Skin of body (tissue), 2 donors: ENCODE data around the gene SUN5. TPM values are rescaled to one million over a fixed set of nuclear protein-coding genes. Genes with fewer than 3 reads are reported as not detected.

Experiments
- DNase-seq: peaks from one replicate; lab custom pipeline; 2025; lab: John Stamatoyannopoulos, UW
- total RNA-seq: library from RNA; depleted of rRNA; stranded (reverse); fragments of >200 nt; gene quantifications from one replicate; pipeline ENCODE4 v1.2.3, GENCODE V29; 2014

Gene SUN5
- total RNA-seq, 1 donor from 2014 or later: not detected

DNA sequence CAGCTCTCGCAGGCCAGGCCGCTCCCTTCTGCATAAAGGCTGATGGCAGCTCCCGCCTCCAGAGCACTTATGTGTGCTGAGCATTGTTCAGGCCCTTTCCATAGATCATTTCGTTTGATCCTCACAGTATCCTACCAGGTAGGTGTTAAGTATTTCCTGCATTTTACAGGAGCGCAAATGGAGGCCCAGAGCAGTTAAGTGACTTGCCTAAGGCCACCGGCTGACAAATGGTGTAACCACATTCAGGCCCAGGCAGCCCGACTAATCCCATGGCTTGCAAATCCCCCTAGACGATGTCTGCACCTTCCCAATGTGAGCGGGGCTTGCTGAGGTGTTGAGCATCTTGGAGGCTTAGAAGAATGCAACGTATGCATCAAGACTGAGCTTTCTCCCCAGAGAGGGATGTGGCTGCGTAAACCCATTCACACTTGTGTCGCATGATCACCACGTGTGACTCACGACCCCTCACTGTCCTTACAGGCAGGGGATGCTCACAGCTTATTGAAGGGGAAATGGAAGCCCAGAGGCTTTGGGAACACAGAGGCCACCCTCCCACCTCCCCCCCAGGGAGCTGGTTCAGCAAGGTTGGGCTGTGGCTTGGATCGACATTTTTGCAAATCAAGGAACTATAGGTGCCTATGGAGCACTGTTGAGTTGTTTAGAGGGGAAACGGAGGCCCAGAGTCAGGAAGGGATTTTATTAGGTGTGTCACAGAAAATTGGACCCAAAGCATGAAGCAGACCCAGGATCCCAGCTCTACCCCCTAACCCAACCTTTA is 10.3 kb upstream of the SUN5 start:
- DNase-seq: no peak

DNA sequence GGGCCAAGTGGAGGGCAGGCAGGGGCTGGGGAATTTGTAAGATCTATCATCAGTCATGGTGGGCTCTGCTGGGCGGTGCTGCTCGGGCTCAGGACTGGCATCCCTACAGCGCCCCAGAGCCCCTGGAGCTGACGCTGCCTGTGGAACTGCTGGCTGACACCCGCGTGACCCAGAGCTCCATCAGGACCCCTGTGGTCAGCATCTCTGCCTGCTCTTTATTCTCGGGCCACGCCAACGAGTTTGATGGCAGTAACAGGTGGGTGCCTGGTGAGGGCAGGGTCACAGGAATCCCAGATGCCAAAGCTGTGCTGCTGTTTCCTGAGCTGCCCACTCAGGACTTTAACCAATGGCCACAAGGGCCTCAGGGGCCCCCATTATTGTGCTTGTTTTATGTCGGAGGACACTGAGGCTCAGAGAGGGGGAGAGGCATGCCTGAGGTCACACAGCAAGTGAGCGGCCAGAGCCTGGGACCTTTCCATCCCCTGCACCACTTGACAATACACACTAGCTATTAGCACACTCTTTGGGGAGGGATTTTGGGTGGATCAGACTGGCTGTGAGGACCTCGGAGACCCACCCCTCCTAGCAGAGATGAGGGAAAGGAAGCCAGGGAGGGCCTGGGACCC is 9.6 kb upstream of the SUN5 start:
- no peak for DNase-seq

DNA sequence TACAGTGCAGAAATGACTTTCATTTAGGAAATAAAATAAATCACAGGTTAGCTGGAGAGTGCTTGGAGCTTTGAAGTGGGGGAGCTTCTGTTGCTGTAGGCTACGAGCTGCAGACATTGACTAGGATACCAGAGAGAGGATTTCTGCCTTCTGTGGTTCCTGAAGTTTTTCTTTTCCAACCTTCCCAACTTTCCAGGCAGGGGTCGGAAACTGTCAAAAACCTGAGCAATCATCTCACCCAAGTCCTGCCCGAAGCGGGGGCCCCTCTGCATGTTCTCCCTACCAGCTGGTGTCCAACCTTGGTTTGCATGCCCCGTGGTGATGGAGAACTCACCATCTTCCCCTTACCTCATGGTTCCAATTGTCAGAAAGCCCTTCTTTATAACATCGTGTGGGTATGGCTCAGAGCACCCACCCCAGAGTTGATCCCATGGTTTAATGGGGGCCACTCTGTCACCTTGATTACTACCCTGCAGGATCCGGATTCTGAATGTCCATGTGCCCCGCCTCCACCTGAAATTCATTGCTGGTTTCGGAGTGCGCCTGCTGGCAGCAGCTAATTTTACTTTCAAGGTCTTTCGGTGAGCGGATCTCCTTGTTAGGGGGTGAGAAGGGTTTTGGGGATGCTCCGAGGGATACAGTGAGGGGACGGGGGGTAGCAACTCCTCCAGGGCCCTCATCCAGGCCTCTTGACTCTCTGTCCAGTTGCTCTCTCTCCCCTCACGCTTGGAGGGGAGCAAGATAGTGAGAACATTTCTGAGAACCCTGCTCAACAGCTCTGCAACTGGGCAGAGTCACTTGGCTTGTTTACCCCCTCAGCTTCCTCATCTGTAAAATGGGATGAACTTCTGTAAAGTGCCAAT is 8.3 kb upstream of the SUN5 start:
- DNase-seq: no peak

DNA sequence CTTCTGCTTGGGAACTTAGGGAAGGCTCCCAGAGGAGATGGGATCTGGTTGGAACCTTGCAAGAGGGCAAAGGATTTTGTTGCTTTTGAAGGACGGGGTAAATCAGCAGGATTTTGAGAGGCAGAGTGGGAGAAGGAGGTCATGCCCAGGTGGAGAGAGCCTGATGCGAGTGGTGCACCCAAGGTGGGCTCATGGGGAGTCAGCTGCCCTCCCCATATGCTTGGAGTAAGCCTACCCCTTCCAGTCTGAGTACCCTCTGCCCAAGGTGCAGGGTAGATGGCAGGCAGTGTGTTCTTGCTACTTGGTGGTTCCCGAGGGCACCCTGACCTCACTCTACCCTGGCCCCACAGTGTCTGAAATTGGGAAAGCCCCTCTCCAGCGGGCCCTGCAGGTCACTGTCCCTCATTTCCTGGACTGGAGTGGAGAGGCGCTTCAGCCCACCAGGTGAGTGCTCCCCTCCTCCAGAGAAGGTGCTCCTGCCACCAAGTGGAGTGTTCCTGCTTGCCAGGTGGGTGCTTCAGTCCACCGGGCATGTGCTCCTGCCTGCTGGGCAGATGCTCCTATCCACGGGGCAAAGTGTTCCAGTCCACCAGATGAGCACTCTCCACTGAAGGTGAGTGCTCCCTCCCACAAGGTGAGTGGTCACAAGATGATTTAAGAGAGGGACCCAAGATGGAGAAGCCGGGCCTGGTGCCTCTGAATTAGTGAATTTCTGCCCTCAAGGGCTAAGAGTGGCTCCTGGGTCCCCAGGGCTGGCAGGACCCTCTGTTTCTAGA is 6.6 kb upstream of the SUN5 start:
- no peak for DNase-seq

DNA sequence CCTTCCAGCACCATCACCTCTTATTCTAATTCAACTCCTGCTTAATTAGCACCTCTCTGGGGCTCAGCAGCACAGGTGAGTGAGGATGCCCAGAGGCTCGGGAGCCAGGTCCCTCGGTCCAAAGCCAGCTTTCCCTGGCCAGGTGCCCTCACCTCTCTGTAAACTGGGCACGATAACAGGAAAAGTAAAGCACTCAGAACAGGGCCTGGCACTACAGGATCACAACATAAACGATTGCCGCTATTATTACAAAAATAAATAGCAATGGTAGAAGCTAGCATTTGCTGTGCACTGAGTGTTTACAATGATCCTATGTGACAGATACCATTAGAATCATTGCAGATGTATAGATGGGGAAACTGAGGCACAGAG is 5.9 kb upstream of the SUN5 start:
- DNase-seq: no peak

DNA sequence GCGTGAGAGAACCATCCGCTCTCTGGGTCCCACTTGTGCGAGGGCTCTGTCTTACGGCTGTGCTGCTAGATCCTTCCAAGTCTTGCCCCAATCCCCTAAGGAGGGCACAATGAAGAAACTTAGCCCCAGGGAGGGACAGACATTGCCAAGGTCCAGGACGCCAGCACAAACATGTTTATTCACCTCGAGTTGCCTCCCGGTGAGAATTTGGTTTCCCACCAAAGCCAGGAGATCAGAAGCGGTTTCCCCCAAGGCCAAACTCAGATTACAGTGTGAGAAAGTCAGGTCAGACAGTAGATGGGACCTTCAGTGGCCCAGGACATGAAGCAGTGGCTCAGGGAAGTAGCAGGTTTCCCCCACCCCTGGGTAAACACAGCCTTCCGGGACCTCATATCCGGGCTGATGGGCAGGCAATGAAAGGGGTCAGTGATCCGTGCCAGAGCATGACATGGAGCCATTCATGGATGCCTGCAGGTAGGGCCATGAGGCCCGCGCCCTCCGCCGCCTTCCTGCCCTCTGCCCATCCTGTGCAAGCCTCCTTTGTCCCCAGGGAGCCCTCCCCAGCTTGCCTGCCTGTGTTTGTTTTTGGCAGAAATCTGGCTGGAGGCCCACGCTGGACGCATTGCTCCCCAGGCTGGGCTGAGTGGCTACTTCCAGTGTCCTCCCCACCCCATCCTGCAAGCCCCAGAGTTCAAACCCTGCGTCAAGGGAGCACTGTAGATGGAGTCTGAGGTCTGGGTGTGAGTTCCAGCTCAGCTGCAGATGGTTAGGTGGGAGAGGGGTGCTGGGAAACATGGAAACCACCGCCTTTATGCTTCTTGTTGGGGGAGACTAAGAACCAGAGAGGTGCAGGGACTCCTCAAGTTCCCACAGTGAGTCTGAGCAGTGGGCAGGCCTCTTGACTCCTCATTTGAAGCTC is 5.2 kb upstream of the SUN5 start:
- DNase-seq: no peak

DNA sequence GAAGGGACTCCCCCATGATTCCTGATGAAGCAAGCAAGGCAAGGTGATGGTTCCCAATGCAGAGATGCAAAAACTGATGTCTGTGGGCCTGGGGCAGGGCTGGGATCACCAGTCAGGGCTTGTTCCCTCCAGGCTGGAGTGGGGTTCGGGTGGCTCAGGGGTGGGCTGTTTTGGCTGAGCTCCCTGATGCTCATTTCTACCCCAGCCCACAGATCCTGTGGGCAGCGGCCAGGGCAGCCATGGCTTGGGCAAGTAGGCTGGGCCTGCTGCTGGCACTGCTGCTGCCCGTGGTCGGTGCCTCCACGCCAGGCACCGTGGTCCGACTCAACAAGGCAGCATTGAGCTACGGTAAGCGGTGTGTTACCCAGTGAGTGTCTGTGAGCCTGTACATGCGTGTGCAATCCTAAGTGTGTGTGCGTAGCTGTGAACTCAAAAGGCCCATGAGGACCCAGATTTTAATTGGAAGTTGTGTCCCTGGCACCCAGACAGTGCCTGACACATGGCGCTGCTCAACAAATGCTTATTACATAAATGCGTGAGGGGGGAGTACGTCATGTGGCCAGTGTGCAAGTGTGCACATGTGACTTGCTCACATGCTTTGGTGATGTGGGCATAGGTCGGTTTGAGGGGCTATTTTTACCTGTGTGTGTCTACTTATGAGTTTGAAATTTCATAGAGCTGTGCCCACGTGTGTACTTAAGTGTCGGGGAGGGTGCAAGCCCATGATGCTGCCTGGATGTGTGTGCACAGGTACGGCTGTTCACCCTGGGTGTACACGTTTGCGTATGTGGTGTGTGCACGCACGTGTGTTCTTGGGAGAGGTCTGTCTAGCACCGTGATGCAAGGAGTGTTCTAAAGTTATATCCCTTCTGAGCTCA is 4.3 kb upstream of the SUN5 start:
- no peak for DNase-seq

DNA sequence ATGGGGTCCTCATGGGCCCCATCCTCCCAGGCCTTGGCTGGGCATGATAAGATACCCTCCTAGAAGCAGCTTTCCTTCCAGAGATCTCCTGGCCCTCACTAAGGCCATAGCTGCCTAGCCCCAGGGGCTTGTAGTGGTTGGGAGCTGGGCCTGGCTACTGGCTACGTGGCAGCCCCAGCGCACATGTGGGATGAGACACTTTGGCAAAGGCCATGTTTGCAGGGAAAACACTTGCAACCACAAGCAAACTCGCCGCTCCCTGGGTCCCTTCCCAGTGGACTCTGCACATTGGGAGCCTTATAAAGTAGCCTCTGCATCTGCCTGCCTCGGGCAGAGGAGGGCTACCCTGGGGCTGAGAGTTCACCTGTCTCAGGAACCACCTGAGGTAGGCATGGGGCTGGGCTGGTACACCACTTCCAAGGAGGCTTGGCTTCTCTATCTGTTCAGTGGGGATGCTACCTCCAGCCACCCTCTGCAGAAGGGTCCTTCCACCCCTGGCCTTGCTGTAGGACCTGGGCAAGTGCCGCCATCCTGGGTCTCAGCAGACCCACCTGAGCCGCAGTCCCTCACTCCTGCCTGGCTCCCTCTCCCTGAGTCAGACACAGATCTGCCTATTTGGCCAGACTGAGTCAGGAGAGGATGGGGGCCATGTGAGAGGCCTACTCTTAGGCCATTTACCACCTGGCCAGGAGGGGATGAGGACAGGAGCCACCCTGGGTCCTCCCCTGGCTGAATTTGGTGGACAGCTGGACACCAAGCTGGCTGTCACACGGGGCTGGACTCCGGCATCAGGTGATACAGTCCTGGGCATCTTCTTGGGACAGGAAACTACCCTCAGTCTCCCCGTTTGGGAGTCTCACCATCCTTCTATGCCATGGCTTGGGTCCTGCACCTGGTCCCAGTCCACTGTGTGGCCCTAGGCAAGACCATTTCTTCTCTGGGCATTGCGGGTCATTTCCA is 3.4 kb upstream of the SUN5 start, which contains the start of gene BPIFB2:
TSS of gene BPIFB2 (plus strand) at position 329 of the 960 bp plus-strand sequence. CDS start 871 bp downstream, outside the sequence.
- DNase-seq: no peak

DNA sequence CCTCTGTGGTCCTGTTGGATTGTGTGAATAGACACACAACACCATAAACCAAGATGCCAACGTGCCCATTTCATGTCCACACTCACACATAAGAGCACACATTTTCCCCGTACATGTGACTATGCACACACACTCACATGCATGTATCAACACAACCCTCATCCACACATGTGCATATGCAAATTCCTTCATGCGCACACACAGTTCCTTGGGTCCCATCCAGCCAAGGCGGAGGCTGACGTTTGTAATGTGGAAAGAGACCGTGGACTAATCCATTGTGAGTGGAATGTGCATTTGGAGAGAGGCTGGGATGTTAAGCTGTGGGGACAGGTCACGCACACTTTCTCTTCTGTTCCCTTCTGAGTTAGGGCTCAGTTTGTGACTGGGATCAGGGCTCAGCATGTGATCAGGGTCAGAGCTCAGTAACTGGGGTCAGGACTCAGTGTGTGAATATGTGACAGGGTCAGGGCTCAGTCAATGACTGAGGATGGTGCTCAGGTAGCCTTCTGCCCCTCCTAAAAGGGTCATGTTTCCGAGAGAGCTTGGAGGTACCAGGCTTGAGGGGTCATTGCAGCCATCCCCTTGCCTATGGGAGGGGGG is 2.6 kb upstream of the SUN5 start:
- no peak for DNase-seq

DNA sequence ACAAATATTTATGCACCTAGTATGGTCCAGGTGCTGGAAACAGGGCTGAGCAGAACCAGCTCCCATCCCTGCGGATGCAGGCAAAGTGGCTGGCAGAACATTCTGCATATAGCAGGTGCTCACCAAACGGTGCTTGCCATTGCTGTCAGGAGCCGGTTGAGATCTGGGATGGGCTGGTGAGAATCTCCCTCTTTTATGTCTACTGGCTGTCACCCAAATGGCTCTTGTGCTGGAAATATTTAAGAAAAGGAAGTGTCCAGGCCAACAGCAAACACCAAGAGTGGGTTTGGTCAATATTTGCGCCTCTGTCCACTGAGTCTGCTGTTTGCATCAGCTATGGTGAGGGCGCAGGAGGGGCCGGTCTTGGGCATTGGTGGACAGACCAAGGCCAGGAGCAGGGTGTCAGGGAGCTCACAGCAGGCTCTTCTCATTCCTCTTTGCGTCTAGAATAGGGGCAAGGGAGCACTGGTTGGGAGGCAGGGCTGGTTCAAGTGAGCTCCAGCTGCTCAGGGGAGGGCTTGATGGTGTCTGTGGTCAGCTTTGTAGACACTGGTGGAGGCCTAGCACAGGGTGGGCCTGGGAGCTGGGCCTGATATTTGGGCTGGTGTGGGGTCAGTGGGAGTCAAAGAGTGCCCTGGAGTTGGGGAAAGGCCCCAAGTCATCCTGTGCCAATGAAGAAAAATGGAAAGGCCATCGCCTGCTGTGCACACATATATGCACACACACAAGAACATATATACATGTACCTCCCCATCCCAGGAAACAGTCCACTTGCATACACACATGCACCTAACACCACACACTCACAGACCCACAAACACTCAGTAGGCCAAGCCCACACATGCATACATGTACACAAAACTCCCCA is 1.9 kb upstream of the SUN5 start:
- DNase-seq: no peak

DNA sequence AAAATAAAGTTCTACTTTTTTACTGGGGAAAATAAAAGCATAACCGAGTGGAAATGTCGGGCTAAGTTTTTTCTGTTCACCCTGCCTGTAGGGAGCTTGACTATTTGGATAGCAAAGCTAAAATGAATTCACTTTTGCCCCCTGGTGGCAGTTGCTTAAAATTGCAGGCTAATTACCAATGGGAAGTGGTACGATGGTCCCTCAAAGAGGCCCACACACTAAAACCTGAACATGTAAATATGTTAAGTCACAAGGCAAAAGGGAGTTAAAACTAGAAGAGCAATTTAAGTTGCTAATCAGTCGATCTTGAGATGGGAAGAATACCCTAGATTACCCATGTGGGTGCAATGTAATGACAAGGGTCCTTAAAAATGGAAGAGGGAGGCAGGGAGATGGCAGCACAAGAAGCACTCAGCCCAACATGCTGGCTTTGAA is 916 bp upstream of the SUN5 start:
- no peak for DNase-seq

DNA sequence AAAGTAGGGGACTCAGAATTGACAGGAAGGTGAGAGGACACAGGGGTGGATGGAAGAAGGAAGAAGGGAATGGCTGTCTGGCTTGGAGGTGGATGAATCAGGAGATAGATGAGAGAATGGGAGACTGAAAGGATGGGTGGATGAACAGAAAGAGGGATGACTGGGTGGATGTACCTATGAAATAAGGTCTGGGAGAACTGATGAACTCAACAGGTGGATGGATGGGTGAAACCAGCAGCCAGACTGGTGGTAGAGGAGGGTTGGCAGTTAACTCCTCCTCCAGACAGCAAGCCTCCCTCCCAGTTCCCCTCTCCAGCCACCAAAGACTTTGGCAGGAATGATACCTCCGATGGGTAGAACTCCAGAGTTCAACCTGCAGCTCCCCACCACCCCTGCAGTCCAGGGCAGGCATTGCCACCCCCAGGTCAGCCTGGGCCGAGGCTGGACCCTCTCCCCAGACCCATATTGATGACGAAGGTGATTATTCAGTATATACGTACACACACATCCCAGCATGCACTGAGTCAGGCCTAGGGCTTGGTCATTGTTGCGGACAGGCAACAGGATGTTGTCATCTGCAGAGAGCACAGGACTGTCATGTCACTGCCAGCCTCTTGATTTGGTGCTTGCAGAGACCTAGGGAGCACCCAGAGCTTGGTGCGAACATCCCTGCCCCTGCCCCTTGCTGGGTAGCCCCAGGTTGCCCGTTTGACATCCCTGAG is 2.0 kb downstream of the SUN5 start:
- no peak for DNase-seq

DNA sequence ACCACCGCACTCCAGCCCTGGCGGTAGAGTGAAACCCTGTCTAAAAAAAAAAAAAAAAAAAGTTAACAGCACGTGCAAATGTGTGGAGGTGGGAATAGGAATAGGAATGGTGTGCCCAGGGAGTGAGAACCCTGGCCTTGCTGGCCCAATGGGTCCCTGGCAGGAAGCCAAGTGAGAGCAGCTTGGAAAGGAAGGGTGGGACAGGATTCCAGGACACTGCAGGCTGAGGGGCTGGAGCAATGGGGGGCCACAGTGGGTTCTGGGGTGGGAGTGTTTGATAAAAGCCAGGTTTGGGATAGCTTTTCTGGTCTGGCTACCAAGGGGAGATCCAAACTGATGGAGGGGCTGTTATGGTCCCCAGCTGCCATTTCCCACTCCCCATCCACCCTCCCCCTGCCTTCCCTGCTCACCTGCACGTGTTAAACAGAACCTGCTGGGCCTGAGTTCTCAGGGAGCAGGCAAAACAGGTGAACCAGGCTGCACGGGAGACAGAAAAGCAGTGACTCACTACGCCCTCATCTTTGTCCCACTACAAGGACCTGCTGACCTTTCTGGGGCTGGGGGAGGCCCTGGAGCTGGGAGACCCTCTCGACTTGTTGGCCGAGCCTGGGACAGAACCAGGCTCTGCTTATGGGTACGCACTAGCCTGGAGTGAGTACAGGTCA is 3.3 kb downstream of the SUN5 start:
- no peak for DNase-seq

DNA sequence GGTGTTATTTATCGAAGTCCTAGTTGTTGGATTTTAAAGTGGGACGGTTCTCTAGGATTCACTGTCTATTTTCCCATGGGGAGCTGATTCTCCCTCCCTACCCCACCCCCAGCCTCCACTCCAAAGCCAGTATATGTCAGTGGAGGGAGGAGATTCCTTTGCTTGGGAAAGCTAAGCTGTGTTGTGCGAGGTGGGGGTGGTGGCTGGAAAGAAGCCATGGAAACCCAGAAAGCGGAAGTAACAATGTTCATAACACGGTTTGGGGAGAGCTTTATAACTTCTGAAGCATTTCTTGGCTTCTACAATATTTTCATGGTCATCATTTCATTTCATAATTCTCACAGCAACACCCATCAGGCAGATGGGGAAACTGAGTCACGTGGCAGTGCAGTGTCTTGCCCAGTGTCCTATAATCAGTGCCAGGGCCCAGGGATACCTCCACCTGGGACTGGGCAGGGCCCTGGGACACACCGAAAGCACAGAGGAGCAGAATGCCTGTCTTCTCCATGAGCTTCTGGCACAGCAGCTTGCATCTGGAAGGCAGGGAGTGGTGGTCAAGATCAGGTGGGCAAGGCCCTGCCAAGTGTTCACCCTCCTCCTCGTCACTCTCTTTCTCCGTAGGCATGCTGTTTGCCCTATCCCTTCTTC is 4.5 kb downstream of the SUN5 start:
- no peak for DNase-seq

DNA sequence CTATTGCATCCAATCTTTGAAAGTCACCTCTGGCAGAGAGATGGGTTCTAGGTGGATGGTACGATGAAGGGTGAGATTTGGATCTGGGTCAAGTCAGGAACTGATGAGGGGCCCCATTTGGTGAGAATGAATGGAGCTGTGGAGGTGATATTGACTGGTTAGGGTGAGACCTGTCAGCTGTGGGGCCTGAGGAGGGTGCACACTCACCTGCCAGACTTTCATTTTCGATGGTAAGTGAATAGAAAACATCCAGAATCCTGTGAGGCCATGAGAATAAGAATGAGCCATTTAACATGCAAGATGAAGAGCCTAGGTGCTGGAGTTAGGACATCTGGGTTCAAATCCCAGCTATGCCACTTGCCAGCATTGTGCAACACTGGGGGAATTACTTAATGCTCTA is 6.8 kb downstream of the SUN5 start:
- DNase-seq: no peak
